Vagina (tissue), 2 donors: ENCODE results near the gene TMEM204. TPM values are rescaled to one million over a fixed set of nuclear protein-coding genes. Genes with fewer than 3 reads are reported as not detected.

Experiments used
- DNase-seq, 2 donors: peaks; one replicate each; pipeline ENCODE4 v3.0.0-alpha.2; 2017; ENCODE audit errors: extremely low spot score in 2 of 2
- H3K27ac ChIP-seq: fragments of 200-600 bp; sonication (generic); one replicate; pipeline ENCODE4 v1.5.1; 2019
- H3K27me3 ChIP-seq: fragments of 200-600 bp; sonication (generic); one replicate; pipeline ENCODE4 v1.5.1; 2019
- H3K36me3 ChIP-seq, 2 donors: fragments of 200-600 bp; sonication (generic); one replicate each; pipeline ENCODE4 v1.5.1; 2017 to 2019
- H3K4me1 ChIP-seq: fragments of 200-600 bp; sonication (generic); one replicate; pipeline ENCODE4 v1.5.1; 2019
- H3K4me3 ChIP-seq, 2 donors: fragments of 200-600 bp; sonication (generic); 1 replicate in 1 of 2; 2 replicates in 1 of 2; pipeline ENCODE4 v1.5.1; 2016 to 2019
- H3K9me3 ChIP-seq: fragments of 200-600 bp; sonication (generic); one replicate; pipeline ENCODE4 v1.5.1; 2019
- POLR2A ChIP-seq, 2 donors: fragments of 450-650 bp; IDR thresholded peaks; one replicate each; pipeline ENCODE4 v1.6.1; 2017; ENCODE audit warnings: antibody characterized with exemption in 2 of 2, mild to moderate bottlenecking in 2 of 2, moderate library complexity in 2 of 2
- POLR2AphosphoS5 ChIP-seq, 2 donors: sonication (generic); formaldehyde crosslinking; IDR thresholded peaks; one replicate each; pipeline ENCODE4 v1.9.0; 2017; ENCODE audit warnings: antibody characterized with exemption in 2 of 2, mild to moderate bottlenecking in 2 of 2, low read depth in 1 of 2; ENCODE audit not compliant: insufficient read depth in 1 of 2
- intact Hi-C: fragments of 100-400 bp; cut with DNase I; formaldehyde crosslinking; loops from one replicate; pipeline ENCODE4 v1.15.1; 2023
- total RNA-seq: library from RNA; depleted of rRNA; stranded (reverse); fragments of >200 nt; gene quantifications from one replicate; pipeline ENCODE4 v1.2.3, GENCODE V29; 2016
- TF ChIP-seq, protein P1 (sequence below), 3 experiments: fragments of 450-650 bp in 2 of 3; fragments of 200-600 bp in 1 of 3; sonication (generic) in 1 of 3; IDR thresholded peaks; one replicate each; pipeline ENCODE4 v1.5.1; 2017 to 2019; ENCODE audit warnings: antibody characterized with exemption in 3 of 3, mild to moderate bottlenecking in 2 of 3, moderate library complexity in 2 of 3

Gene TMEM204
- total RNA-seq, 1 donor from 2014 or later, result 33.1 TPM

DNA sequence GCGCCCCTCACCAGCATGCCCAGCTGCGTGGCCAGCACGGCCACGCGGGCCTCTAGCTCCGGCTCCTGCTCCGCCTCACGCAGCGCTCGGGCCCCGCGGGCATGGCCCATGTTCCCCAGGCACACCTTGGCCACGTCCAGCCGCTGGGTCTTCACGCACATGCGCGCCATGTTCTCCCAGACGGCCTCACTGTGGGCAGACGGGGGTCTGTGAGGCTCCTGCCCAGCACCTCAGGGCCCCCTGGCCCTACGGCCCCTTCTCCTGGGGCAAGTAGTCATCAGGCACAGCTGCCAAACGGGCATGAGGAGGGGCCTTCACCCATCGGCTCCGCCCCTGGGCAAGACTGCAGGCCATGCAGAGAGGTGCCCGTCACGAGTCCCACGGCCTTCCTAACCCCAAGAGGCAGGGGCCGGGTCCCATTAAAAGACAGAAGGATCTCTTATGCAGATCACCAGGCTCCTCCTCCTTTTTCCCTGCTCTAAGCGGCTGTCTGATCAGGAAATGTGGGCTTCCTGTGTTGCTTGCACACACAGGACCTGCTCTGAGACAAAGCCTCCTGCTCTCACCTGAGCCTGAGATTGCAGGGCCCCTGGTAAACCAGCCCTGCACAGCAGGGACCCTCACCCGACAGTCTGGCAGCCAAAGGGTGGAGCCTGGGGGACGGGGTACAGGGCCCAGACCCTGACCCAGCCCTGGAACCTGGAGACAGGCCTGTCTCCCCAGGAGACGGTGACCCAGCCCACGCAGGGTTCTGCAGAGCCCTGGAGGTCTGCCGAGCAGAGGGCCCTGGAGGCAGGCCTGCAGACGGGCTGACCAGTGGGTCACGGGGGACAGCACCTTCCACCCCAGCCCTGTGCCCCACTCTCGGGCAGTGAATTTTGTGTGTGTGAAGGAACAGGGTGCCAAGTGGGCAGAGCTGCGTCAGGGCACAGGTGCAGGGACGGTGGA, 6.6 kb upstream of the TMEM204 start:
- Histone ChIP-seq H3K9me3 (no peaks in the 10 kb centered on the region), H3K27ac (no peak overlapping the region), H3K36me3 (no peaks in the 10 kb centered on the region), H3K4me1 (peaks cover 47% of the 10 kb centered on the region), H3K4me3 (no peak overlapping the region), H3K27me3 (no peaks in the 10 kb centered on the region)
- TF ChIP-seq POLR2A (IDR thresholded peaks at IDR 0.05) (no peak), POLR2AphosphoS5 (IDR thresholded peaks at IDR 0.05; ENCODE audit: insufficient read depth in 1 of 2, low read depth in 1 of 2) (no peak)
- TF ChIP-seq, protein P1, sequence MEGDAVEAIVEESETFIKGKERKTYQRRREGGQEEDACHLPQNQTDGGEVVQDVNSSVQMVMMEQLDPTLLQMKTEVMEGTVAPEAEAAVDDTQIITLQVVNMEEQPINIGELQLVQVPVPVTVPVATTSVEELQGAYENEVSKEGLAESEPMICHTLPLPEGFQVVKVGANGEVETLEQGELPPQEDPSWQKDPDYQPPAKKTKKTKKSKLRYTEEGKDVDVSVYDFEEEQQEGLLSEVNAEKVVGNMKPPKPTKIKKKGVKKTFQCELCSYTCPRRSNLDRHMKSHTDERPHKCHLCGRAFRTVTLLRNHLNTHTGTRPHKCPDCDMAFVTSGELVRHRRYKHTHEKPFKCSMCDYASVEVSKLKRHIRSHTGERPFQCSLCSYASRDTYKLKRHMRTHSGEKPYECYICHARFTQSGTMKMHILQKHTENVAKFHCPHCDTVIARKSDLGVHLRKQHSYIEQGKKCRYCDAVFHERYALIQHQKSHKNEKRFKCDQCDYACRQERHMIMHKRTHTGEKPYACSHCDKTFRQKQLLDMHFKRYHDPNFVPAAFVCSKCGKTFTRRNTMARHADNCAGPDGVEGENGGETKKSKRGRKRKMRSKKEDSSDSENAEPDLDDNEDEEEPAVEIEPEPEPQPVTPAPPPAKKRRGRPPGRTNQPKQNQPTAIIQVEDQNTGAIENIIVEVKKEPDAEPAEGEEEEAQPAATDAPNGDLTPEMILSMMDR (IDR thresholded peaks at IDR 0.05), result no peak
- DNase-seq, result no peak
- intact Hi-C loops, result no loop called here

DNA sequence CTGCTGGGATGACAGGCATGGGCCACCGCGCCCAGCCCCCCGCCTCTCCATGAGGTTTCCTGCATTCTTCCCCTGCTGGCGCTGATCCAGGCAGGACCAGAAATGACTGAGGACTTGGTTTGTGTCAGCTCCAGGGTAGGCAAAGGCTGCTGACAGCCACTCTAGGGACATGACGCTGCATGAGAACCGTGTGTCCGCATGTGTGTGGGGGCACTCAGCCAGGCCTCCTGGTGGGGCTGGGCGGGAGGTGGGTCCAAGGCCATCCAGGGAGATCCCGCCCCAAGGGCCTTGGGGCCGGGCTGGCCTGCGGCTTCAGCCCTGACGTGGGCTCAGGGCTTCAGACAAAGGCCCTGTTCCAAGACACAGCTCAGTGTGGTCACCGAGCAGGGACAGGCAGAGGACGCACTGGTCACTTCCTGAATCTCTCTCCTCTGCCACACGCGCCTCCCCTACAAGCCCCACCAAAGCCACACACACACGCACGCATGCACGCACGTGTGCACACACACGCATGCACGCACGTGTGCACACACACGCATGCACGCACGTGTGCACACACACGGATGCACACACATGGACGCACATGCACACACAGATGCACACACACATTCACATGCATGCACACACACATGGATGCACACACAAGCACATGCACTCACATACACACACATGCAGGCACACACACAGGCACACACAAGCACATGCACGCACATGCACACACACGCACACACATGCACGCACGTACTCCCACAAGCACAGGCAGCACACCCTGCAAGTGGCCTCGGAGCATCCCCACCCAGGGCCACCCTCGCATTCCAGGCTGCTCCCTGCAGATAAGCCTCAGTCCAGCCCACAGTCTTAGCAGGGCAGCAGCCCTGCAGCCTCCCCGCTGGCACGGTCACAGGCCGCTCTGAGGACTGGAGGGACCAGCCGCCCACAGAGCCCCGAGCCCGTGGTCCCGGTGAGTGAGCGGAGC, 5.3 kb upstream of the TMEM204 start:
- Histone ChIP-seq H3K27me3 (no peaks in the 10 kb centered on the region), H3K9me3 (no peaks in the 10 kb centered on the region), H3K4me3 (no peak overlapping the region), H3K4me1 (peaks cover 59% of the 10 kb centered on the region), H3K27ac (no peak overlapping the region), H3K36me3 (no peaks in the 10 kb centered on the region)
- no peak for DNase-seq
- intact Hi-C loops, result no loop called here
- TF ChIP-seq, protein P1 (IDR thresholded peaks at IDR 0.05), result no peak
- no peak for TF ChIP-seq POLR2AphosphoS5 (IDR thresholded peaks at IDR 0.05; ENCODE audit: insufficient read depth in 1 of 2, low read depth in 1 of 2)
- TF ChIP-seq POLR2A (IDR thresholded peaks at IDR 0.05), result no peak

DNA sequence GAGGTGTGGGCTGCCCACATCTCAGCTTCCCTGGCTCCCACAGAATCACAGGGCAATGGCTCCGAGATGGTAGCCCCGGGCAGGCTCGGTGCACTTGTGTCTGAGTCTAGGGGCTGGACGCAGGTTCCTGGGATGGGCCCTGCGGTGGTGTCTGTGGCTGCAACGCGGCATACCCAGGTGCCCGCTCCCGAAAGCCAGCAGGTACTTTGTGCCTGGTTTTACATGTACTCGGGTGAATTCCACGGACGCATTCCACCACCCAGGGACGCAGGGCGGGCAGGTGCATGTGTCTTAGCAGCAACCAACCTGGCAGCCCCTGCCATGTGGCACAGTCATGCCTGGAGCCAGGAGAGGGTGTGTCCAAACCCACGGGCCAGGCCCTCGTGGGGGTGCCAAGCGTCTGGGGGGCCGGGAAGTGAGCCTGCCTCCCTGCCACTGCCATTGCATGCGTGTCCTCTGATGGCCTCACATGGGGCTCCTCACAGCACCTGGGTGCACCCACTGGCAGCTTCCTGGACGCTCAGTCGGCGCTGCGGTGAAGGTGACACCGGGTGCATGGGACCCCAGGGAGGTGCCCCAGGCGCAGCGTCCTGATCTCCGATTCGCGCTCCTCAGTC, 4.4 kb upstream of the TMEM204 start:
- Histone ChIP-seq H3K36me3 (no peaks in the 10 kb centered on the region), H3K4me1 (peaks cover 67% of the 10 kb centered on the region), H3K27me3 (no peaks in the 10 kb centered on the region), H3K9me3 (no peaks in the 10 kb centered on the region), H3K4me3 (no peak overlapping the region), H3K27ac (peak overlapping the region; percentile 91)
- intact Hi-C loops, result no loop called here
- DNase-seq, result no peak
- TF ChIP-seq POLR2AphosphoS5 (IDR thresholded peaks at IDR 0.05; ENCODE audit: insufficient read depth in 1 of 2, low read depth in 1 of 2) (no peak), POLR2A (IDR thresholded peaks at IDR 0.05) (no peak)
- TF ChIP-seq, protein P1 (IDR thresholded peaks at IDR 0.05), result no peak

DNA sequence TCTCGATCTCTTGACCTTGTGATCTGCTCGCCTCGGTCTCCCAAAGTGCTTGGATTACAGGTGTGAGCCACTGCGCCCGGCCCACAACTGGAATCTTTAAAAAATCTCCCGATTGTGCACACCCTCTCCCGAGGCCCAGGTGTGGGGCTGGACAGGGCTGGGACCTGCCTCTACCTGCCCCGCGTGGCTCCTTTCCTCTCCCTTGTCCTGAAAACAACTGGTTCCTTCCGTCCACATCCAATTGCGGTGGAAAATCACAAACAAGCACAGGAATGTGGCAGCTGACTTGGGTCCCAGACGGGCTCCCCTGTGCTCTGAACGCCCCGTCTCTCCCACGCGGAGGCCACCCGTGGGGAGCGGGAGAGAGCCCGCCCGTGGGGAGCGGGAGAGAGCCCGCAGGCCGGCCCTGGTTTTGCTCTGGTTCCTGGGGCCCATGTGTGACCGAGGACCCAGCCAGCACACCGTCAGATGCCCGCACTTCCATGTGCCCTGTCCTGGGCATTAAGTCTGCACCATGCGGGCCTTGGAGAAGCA, 3.0 kb upstream of the TMEM204 start:
- TF ChIP-seq POLR2AphosphoS5 (IDR thresholded peaks at IDR 0.05; ENCODE audit: insufficient read depth in 1 of 2, low read depth in 1 of 2), result peak in 1 of 2 donors; percentile 41
- TF ChIP-seq POLR2A (IDR thresholded peaks at IDR 0.05), result no peak
- TF ChIP-seq, protein P1 (IDR thresholded peaks at IDR 0.05), result no peak
- intact Hi-C loops, result loop anchor here (5.0 kb wide), 1 partner anchor 82 kb away; the partner anchor contains the start of genes CRAMP1 and IFT140
- DNase-seq, result no peak
- no peaks in the 10 kb centered on the region for H3K36me3 ChIP-seq
- no peaks in the 10 kb centered on the region for H3K9me3 ChIP-seq
- H3K4me1 ChIP-seq, result peaks cover 70% of the 10 kb centered on the region
- no peaks in the 10 kb centered on the region for H3K27me3 ChIP-seq
- peak overlapping the region; percentile 91 for H3K27ac ChIP-seq
- H3K4me3 ChIP-seq, result peak overlapping the region; percentile 23 to 64
